ENCODE results near the gene ATOH8.

The ATOH8 gene

DNA sequence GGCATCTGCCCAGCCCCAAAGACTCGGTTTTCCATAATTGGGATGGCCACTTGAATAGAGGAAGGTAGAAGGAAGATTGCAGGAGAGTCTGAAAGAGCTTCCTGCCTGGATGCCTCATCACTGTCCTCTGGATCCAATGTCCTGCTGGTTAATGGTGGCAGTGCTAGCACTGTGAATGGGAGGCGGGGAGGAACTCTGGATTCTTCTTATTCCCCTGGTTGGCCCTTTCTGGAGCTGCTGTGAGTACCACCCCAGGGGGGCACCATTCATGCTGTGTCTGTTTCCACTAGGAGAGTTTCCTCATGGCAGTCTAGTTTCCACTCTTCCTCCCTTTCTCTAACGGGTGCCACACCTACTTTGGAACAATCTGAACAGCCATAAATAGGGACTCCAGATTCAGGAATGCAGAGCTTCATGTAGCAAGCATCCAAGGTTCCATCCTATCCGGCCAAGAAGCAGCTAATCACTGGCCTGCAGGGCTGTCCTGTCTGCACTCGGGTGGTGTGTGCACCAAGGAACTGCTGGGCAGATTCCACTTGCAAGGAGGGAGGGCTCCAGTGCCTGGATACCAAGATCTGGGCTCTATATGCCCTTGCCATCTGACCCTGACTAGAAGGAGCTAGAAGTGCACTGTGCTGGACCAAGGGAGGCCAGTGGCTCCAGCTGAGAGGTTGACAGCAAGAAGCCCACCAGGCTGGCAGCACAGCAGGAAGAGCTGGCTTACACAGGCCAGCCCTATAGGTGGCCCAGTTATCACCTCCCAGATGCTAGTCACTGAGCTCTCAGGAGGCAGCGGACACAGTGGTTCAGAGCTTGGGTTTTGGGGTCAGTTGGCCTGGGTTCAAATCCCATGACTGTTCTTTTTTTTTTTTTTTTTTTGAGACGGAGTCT is 4.6 kb upstream of the ATOH8 start:
- in situ Hi-C loops (cut with HindIII; ENCODE audit: low sequenced_read_pairs): no loop called here

GRCh38 chr2:85750587-85751575 is 2.9 kb upstream of the ATOH8 start:
- no peak for DNase-seq (ENCODE audit: low read depth)
- no peak overlapping the region for H3K4me3 ChIP-seq (ENCODE audit: low read depth, low read length)
- TF ChIP-seq CTCF (IDR thresholded peaks at IDR 0.05; ENCODE audit: low read depth, low read length, missing control alignments): peak; percentile 91
- in situ Hi-C loops (cut with HindIII; ENCODE audit: low sequenced_read_pairs): loop anchor here (5.0 kb wide), 2 partner anchors 44 to 331 kb away; no protein-coding TSS in a partner anchor

More for the DNA sequence above, 4.6 kb upstream of the ATOH8 start:
- H3K4me3 ChIP-seq (ENCODE audit: low read depth, low read length): no peak overlapping the region
- TF ChIP-seq CTCF (IDR thresholded peaks at IDR 0.05; ENCODE audit: low read depth, low read length, missing control alignments): no peak
- no peak for DNase-seq (ENCODE audit: low read depth)

DNA sequence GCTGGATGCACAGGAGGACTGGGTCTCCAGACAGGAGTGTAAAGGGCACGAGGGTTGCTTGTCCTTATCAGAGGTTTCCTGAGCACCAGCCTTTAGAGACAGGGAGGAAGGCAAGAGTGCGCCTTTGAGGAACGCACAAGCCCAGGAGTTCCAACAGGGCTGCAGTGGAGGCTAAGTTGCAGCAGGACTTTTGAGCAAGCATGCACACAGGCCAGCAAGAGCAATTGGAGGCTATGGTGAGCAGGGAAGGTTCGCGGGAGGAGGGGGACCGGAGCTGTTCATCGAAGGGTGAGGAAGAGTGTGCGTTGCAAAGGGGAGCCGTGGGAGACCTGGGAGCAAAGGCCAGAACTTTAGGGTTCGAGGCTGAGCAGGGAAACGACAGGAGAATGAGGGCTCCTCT is 2.2 kb upstream of the ATOH8 start:
- no peak for DNase-seq (ENCODE audit: low read depth)
- in situ Hi-C loops (cut with HindIII; ENCODE audit: low sequenced_read_pairs): loop anchor here (5.0 kb wide), 2 partner anchors 44 to 331 kb away; no protein-coding TSS in a partner anchor
- no peak for TF ChIP-seq CTCF (IDR thresholded peaks at IDR 0.05; ENCODE audit: low read depth, low read length, missing control alignments)
- no peak overlapping the region for H3K4me3 ChIP-seq (ENCODE audit: low read depth, low read length)

DNA sequence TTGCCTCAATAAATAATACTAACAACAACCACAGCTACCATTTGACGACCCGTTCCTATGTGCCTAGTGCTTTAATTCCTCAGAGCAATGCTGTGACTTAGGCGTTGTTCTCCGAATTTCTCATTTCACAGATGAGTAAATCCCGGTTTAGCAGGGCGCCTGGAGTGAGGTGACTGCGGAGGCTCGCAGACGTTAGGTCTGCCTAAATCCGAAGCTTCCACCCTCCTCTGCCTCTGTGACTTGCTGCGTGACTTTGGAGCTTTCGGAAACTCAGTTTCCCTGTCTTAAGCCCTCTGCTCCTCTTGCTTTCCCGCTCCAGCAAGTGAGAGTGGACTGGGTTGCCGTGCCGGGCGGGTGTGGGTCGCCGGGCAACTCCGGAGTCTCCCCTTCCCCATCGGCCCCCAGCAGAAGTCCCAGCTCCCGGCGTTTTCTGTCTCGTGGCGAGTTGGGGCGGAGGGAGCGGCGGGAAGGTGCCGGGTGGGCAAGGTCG is 711 bp upstream of the ATOH8 start:
- peak overlapping the region; percentile 90 for H3K4me3 ChIP-seq (ENCODE audit: low read depth, low read length)
- in situ Hi-C loops (cut with HindIII; ENCODE audit: low sequenced_read_pairs): loop anchor here (5.0 kb wide), 2 partner anchors 46 to 329 kb away; no protein-coding TSS in a partner anchor
- no peak for TF ChIP-seq CTCF (IDR thresholded peaks at IDR 0.05; ENCODE audit: low read depth, low read length, missing control alignments)
- no peak for DNase-seq (ENCODE audit: low read depth)

- peak; percentile 6 for TF ChIP-seq CTCF (IDR thresholded peaks at IDR 0.05; ENCODE audit: low read depth, low read length, missing control alignments)
- H3K4me3 ChIP-seq (ENCODE audit: low read depth, low read length): peak overlapping the region; percentile 90
- in situ Hi-C loops (cut with HindIII; ENCODE audit: low sequenced_read_pairs): loop anchor here (5.0 kb wide), 2 partner anchors 47 to 328 kb away; no protein-coding TSS in a partner anchor
- DNase-seq (ENCODE audit: low read depth): no peak
Observed at GRCh38 chr2:85754313-85755095, 713 bp downstream of the ATOH8 start.

Measured in astrocyte of the cerebellum (primary cell).